H4 (cell line): ENCODE data around the gene SF3B4. TPM values are rescaled to one million over a fixed set of nuclear protein-coding genes. Genes with fewer than 3 reads are reported as not detected.

Experiments
- DNase-seq: peaks from one replicate; pipeline ENCODE4 v3.0.0-alpha.2; 2015; ENCODE audit warnings: low spot score
- total RNA-seq: library from RNA; depleted of rRNA; stranded (reverse); fragments of >200 nt; shearing (Covaris generic); gene quantifications from 2 replicates; pipeline ENCODE4 v1.2.3, GENCODE V29; 2014

Gene SF3B4
- total RNA-seq, 1 experiment from 2014 or later, result 38.0 TPM

- DNase-seq, result no peak
Measured at GRCh38 chr1:149932474-149932873, 4.9 kb upstream of the SF3B4 start.

- no peak for DNase-seq
Measured at GRCh38 chr1:149931212-149931790, 3.7 kb upstream of the SF3B4 start.

- DNase-seq, result no peak
Measured at GRCh38 chr1:149929856-149930255, 2.3 kb upstream of the SF3B4 start.

GRCh38 chr1:149928401-149928724 lies 760 bp upstream of the SF3B4 start:
- no peak for DNase-seq

- DNase-seq, result no peak
Measured at GRCh38 chr1:149927056-149927562, 494 bp downstream of the SF3B4 start.

- DNase-seq, result no peak
Measured at GRCh38 chr1:149926296-149926695, 1.3 kb downstream of the SF3B4 start.

GRCh38 chr1:149925751-149926150 lies 1.9 kb downstream of the SF3B4 start:
- DNase-seq, result no peak

GRCh38 chr1:149925345-149925744 lies 2.3 kb downstream of the SF3B4 start:
- no peak for DNase-seq

- no peak for DNase-seq
Measured at GRCh38 chr1:149923626-149924025, 4.0 kb downstream of the SF3B4 start.

- peak; percentile 59 for DNase-seq
Measured at GRCh38 chr1:149917571-149918144, 9.9 kb downstream of the SF3B4 start, which contains the start of gene SV2A. Gene SV2A (minus strand): TSS chr1:149917844. CDS start chr1:149913840, 4,004 bp downstream.

GRCh38 chr1:149916898-149917252 lies 10.7 kb downstream of the SF3B4 start:
- no peak for DNase-seq

- DNase-seq, result no peak
Measured at GRCh38 chr1:149916193-149916897, 11.3 kb downstream of the SF3B4 start.

- DNase-seq, result no peak
Measured at GRCh38 chr1:149915429-149916192, 12.0 kb downstream of the SF3B4 start.

GRCh38 chr1:149914545-149914944 lies 13.1 kb downstream of the SF3B4 start:
- DNase-seq, result no peak

- DNase-seq, result no peak
Measured at GRCh38 chr1:149906570-149907075, 21.0 kb downstream of the SF3B4 start.

GRCh38 chr1:149903836-149904491 lies 23.6 kb downstream of the SF3B4 start:
- DNase-seq, result no peak

- peak; percentile 62 for DNase-seq
Measured at GRCh38 chr1:149899460-149900284, 27.9 kb downstream of the SF3B4 start, which contains the start of gene BOLA1. Gene BOLA1 (plus strand): TSS chr1:149899568. CDS start chr1:149900060, 492 bp downstream.

- no peak for DNase-seq
Measured at GRCh38 chr1:149896575-149896974, 31.0 kb downstream of the SF3B4 start.

GRCh38 chr1:149888999-149889289 lies 38.7 kb downstream of the SF3B4 start:
- no peak for DNase-seq

GRCh38 chr1:149888247-149888998 lies 39.2 kb downstream of the SF3B4 start:
- peak; percentile 89 for DNase-seq
